ENCODE results near the gene CCDC18. TPM values are rescaled to one million over a fixed set of nuclear protein-coding genes. Genes with fewer than 3 reads are reported as not detected.

CCDC18 gene
- total RNA-seq, 3 donors from 2014 or later (not counting 1 experiment from before 2014, with no cell fraction given), result 11.7 to 17.2 (median 14.4) TPM

DNA sequence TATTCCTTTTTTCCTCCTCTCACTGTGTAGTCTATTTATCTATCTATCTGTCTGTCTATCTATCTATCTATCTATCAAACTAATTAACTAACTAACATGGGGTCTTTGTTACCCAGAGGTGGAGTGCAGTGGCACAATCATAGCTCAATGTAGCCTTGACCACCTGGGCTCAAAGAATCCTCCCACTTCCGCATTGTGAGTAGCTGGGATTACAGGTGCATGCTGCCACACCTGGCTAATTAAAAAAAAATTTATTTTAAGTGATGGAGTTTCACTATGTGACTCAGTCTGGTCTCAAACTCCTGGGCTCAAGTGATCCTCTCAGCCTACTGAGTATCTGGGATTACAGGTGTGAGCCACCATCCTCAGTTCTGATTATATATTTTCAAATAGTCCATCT lies 71.4 kb downstream of the CCDC18 start:
- ATAC-seq (no peak), DNase-seq (no peak)
- H3K36me3 ChIP-seq (ENCODE audit: control insufficient read depth, insufficient read depth, low read length), result peaks cover 2% of the 10 kb centered on the region
- intact Hi-C loops (cut with micrococcal nuclease), result no loop called here
- H3K4me1 ChIP-seq (ENCODE audit: control insufficient read depth, insufficient read depth, low read length), result no peaks in the 10 kb centered on the region
- no peak overlapping the region for H3K4me3 ChIP-seq (ENCODE audit: low read length)
- peaks cover 8% of the 10 kb centered on the region for H3K9me3 ChIP-seq (ENCODE audit: control insufficient read depth, insufficient read depth, low read length)
- peaks cover 5 to 8% of the 10 kb centered on the region in 2 donors for H3K9me3 Mint-ChIP-seq
- no peak overlapping the region for H3K27ac Mint-ChIP-seq
- WGBS (ENCODE audit: insufficient coverage), result 88% methylated on average over 1 of the region's 1 CpG
- peaks cover 15% of the 10 kb centered on the region for H3K36me3 Mint-ChIP-seq
- H3K4me3 Mint-ChIP-seq, result no peak overlapping the region
- no peak overlapping the region for H3K27ac ChIP-seq (ENCODE audit: low read length)
- TF ChIP-seq, protein P1, sequence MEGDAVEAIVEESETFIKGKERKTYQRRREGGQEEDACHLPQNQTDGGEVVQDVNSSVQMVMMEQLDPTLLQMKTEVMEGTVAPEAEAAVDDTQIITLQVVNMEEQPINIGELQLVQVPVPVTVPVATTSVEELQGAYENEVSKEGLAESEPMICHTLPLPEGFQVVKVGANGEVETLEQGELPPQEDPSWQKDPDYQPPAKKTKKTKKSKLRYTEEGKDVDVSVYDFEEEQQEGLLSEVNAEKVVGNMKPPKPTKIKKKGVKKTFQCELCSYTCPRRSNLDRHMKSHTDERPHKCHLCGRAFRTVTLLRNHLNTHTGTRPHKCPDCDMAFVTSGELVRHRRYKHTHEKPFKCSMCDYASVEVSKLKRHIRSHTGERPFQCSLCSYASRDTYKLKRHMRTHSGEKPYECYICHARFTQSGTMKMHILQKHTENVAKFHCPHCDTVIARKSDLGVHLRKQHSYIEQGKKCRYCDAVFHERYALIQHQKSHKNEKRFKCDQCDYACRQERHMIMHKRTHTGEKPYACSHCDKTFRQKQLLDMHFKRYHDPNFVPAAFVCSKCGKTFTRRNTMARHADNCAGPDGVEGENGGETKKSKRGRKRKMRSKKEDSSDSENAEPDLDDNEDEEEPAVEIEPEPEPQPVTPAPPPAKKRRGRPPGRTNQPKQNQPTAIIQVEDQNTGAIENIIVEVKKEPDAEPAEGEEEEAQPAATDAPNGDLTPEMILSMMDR (IDR thresholded peaks at IDR 0.05), result no peak
- H3K27me3 ChIP-seq (ENCODE audit: control insufficient read depth, insufficient read depth, low read length), result no peaks in the 10 kb centered on the region
- no peaks in the 10 kb centered on the region for H3K4me1 Mint-ChIP-seq
- H3K27me3 Mint-ChIP-seq (ENCODE audit: low read depth in 2 of 2), result no peaks in the 10 kb centered on the region

DNA sequence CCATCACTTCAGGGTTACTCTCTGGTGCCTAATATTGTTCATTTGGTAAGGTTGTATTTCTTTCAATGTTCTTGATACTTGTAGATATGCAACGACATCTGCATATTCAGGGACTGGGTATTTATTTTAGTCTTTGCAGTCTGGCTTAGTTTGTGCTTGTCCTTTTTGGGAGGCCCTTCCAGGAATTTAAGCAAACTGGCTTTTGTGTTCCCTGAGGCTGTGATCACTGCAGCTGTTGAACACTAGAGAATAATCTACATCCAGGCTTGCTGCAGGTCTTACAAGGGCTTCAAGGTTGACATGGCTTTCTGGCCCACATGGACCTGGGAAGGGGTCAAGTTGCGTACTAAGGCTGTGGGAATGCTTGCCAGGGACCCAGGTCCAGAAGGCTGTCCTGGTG lies 72.1 kb downstream of the CCDC18 start:
- H3K4me1 Mint-ChIP-seq, result no peaks in the 10 kb centered on the region
- peaks cover 2% of the 10 kb centered on the region for H3K36me3 ChIP-seq (ENCODE audit: control insufficient read depth, insufficient read depth, low read length)
- intact Hi-C loops (cut with micrococcal nuclease), result no loop called here

DNA sequence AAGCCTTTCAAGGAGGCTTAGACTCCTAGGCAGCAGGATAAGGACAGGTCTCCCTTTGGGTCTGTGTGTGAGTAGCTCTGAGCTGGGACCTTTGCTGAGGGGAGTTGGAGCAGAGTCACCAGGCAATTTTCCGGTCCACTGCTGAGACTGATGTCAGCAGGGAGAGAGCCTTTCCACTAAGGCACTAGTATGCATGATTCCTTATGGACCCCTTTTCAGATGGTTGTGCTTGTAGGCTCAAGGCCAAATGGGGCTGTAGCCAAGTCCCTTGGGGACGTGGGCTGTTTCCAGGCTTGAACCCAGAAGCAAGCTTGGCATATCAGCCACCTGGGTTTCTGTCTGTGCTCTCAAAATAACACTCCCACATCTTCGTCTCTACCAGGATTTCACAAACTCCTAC lies 73.0 kb downstream of the CCDC18 start:
- no peak overlapping the region for H3K27ac Mint-ChIP-seq
- 100% methylated on average over 2 of the region's 3 CpGs for WGBS (ENCODE audit: insufficient coverage)
- H3K27ac ChIP-seq (ENCODE audit: low read length), result no peak overlapping the region
- H3K4me3 ChIP-seq (ENCODE audit: low read length), result no peak overlapping the region
- peaks cover 8% of the 10 kb centered on the region for H3K9me3 ChIP-seq (ENCODE audit: control insufficient read depth, insufficient read depth, low read length)
- H3K9me3 Mint-ChIP-seq, result peaks cover 5 to 8% of the 10 kb centered on the region in 2 donors
- no peaks in the 10 kb centered on the region for H3K27me3 Mint-ChIP-seq (ENCODE audit: low read depth in 2 of 2)
- DNase-seq, result no peak
- peaks cover 15% of the 10 kb centered on the region for H3K36me3 Mint-ChIP-seq
- peaks cover 2% of the 10 kb centered on the region for H3K36me3 ChIP-seq (ENCODE audit: control insufficient read depth, insufficient read depth, low read length)
- no peaks in the 10 kb centered on the region for H3K4me1 ChIP-seq (ENCODE audit: control insufficient read depth, insufficient read depth, low read length)
- no peaks in the 10 kb centered on the region for H3K4me1 Mint-ChIP-seq
- no peak for ATAC-seq
- intact Hi-C loops (cut with micrococcal nuclease), result no loop called here
- TF ChIP-seq, protein P1 (IDR thresholded peaks at IDR 0.05), result no peak
- no peaks in the 10 kb centered on the region for H3K27me3 ChIP-seq (ENCODE audit: control insufficient read depth, insufficient read depth, low read length)
- H3K4me3 Mint-ChIP-seq, result no peak overlapping the region

More for the DNA sequence above, 72.1 kb downstream of the CCDC18 start:
- Mint-ChIP-seq H3K9me3 (peaks cover 5 to 8% of the 10 kb centered on the region in 2 donors), H3K36me3 (peaks cover 15% of the 10 kb centered on the region), H3K27ac (no peak overlapping the region), H3K27me3 (ENCODE audit: low read depth in 2 of 2) (no peaks in the 10 kb centered on the region), H3K4me3 (no peak overlapping the region)
- peaks cover 8% of the 10 kb centered on the region for H3K9me3 ChIP-seq (ENCODE audit: control insufficient read depth, insufficient read depth, low read length)
- WGBS (ENCODE audit: insufficient coverage), result 100% methylated on average over 2 of the region's 2 CpGs
- H3K4me3 ChIP-seq (ENCODE audit: low read length), result no peak overlapping the region
- TF ChIP-seq, protein P1 (IDR thresholded peaks at IDR 0.05), result no peak
- ATAC-seq, result no peak
- no peaks in the 10 kb centered on the region for H3K4me1 ChIP-seq (ENCODE audit: control insufficient read depth, insufficient read depth, low read length)
- no peak for DNase-seq
- no peak overlapping the region for H3K27ac ChIP-seq (ENCODE audit: low read length)
- H3K27me3 ChIP-seq (ENCODE audit: control insufficient read depth, insufficient read depth, low read length), result no peaks in the 10 kb centered on the region
